BJ (cell line): ENCODE data around the gene LMLN. TPM values are rescaled to one million over a fixed set of nuclear protein-coding genes. Genes with fewer than 3 reads are reported as not detected.
"Not testable (repeated sequence)": the region's sequence is repeated elsewhere in the genome, so short reads cannot be mapped to it uniquely, and the experiment has no call there.

Experiments used
- CTCF ChIA-PET: fragments of 350-600 bp; formaldehyde crosslinking; extraction: SDS; loops from one replicate; lab custom pipeline; 2021; ENCODE audit warnings: antibody characterized with exemption, inconsistent platforms; lab: Yijun Ruan, JAX
- POLR2A ChIA-PET: fragments of 300-600 bp; sonication (Branson Sonifier 250); formaldehyde crosslinking; extraction: SDS; loops from one replicate; lab custom pipeline; 2021; ENCODE audit warnings: antibody characterized with exemption; lab: Charles Lee
- DNase-seq: peaks from one replicate; pipeline ENCODE4 v3.0.0-alpha.2; 2011; ENCODE audit warnings: low read depth
- H3K27me3 ChIP-seq: 2 replicates; pipeline ENCODE4 v1.6.0; 2011; ENCODE audit warnings: low read length; ENCODE audit not compliant: control insufficient read depth, insufficient read depth
- H3K36me3 ChIP-seq: 2 replicates; pipeline ENCODE4 v1.5.1; 2011; ENCODE audit warnings: low read length; ENCODE audit not compliant: control insufficient read depth, insufficient read depth
- H3K4me3 ChIP-seq: 2 replicates; pipeline ENCODE4 v1.5.1; 2011; ENCODE audit warnings: low read depth, mild to moderate bottlenecking, control low read depth, low read length
- CTCF ChIP-seq: IDR thresholded peaks from 2 replicates; pipeline ENCODE4 v1.5.1; 2011; ENCODE audit warnings: low read depth, mild to moderate bottlenecking, control low read depth, inconsistent platforms, low read length, moderate library complexity; ENCODE audit not compliant: insufficient read depth
- polyA plus RNA-seq: library from polyadenylated mRNA; depleted of rRNA; stranded (reverse); fragments of >200 nt; gene quantifications from 2 replicates; pipeline ENCODE4 v1.2.3, GENCODE V29; 2011

Gene LMLN
- polyA plus RNA-seq, 1 experiment = 4.5 TPM

GRCh38 chr3:198080521-198081384, 120.7 kb downstream of the LMLN start:
- Histone ChIP-seq H3K36me3 (no peaks in the 10 kb centered on the region), H3K4me3 (peak overlapping the region; percentile 33), H3K27me3 (peaks cover 13% of the 10 kb centered on the region)
- POLR2A ChIA-PET = no interaction called here
- no peak; the same call in 1 of the 2 replicates for TF ChIP-seq CTCF
- no peak for DNase-seq
- CTCF ChIA-PET = interaction anchor here (0.7 to 2.3 kb wide), 14 partner anchors 8 to 175 kb away, joined by 3 to 10 read pairs (median 4); no protein-coding TSS in a partner anchor

GRCh38 chr3:198081421-198081844, 121.4 kb downstream of the LMLN start:
- H3K4me3 ChIP-seq = no peak overlapping the region
- TF ChIP-seq CTCF = no peak
- no peak for DNase-seq
- H3K27me3 ChIP-seq = peaks cover 13% of the 10 kb centered on the region
- no peaks in the 10 kb centered on the region for H3K36me3 ChIP-seq
- CTCF ChIA-PET = interaction anchor here (0.8 to 2.3 kb wide), 5 partner anchors 11 to 176 kb away, joined by 3 to 10 read pairs (median 5); no protein-coding TSS in a partner anchor
- POLR2A ChIA-PET = no interaction called here

GRCh38 chr3:198082226-198082625, 122.2 kb downstream of the LMLN start:
- CTCF ChIA-PET, POLR2A ChIA-PET, H3K36me3 ChIP-seq, DNase-seq, H3K4me3 ChIP-seq: not testable (repeated sequence)
- peaks cover 13% of the 10 kb centered on the region for H3K27me3 ChIP-seq

- ChIA-PET POLR2A (no interaction called here), CTCF (interaction anchor here (1.7 kb wide), 1 partner anchor 9 kb away, joined by 5 read pairs; no protein-coding TSS in a partner anchor)
- Histone ChIP-seq H3K36me3 (no peaks in the 10 kb centered on the region), H3K27me3 (peaks cover 6% of the 10 kb centered on the region), H3K4me3 (no peak overlapping the region)
- DNase-seq = no peak
- TF ChIP-seq CTCF = no peak
Measured at GRCh38 chr3:198088421-198088955, 128.5 kb downstream of the LMLN start.

GRCh38 chr3:198090795-198091332, 130.8 kb downstream of the LMLN start:
- no peak for DNase-seq
- Histone ChIP-seq H3K36me3 (no peaks in the 10 kb centered on the region), H3K4me3 (no peak overlapping the region), H3K27me3 (peaks cover 10% of the 10 kb centered on the region)
- CTCF ChIA-PET = interaction anchor here (0.6 to 1.5 kb wide), 2 partner anchors 11 to 185 kb away, joined by 3 to 7 read pairs; no protein-coding TSS in a partner anchor
- POLR2A ChIA-PET = no interaction called here
- no peak for TF ChIP-seq CTCF
